OCI-LY7 (cell line): ENCODE results near the gene COX6A1.

Source experiments
- CTCF ChIP-seq: fragments of 200-600 bp; sonication (generic); conservative IDR thresholded peaks from 2 replicates; pipeline ENCODE4 v1.5.1; 2014; ENCODE audit warnings: mild to moderate bottlenecking, antibody characterized with exemption, low read length, moderate library complexity, mixed read lengths
- EZH2phosphoT487 ChIP-seq: fragments of 200-600 bp; sonication (generic); IDR thresholded peaks from 2 replicates; pipeline ENCODE4 v1.6.1; 2018; ENCODE audit warnings: low read depth, borderline replicate concordance, mild to moderate bottlenecking, mixed run types, antibody characterized with exemption, low read length, moderate library complexity, mixed read lengths

GRCh38 chr12:120432772-120433525 is 5.0 kb upstream of the COX6A1 start:
- TF ChIP-seq CTCF (no peak), EZH2phosphoT487 (no peak)
